ENCODE data around the gene KRTAP15-1.

- TF ChIP-seq CTCF (conservative IDR thresholded peaks at IDR 0.05; ENCODE audit: low read depth in 2 of 2) (no peak), CREB1 (CRISPR knock-in tag; IDR thresholded peaks at IDR 0.05; ENCODE audit: low read depth) (no peak), ZNF331 (CRISPR knock-in tag; IDR thresholded peaks at IDR 0.05; ENCODE audit: low read depth) (no peak), EZH2phosphoT487 (IDR thresholded peaks at IDR 0.05; ENCODE audit: unreplicated experiment) (no peak), REST (IDR thresholded peaks at IDR 0.05; ENCODE audit: unreplicated experiment) (no peak), ETS1 (IDR thresholded peaks at IDR 0.05) (no peak)
These were observed 8.4 kb downstream of the KRTAP15-1 start for GRCh38 chr21:30448514-30448913.
